GM12872 (cell line): ENCODE measurements around the gene DCST2.
A peak's percentile ranks its signal among the peaks of the same experiment; 100 is the strongest.

Experiments
- TF ChIP-seq, protein P1 (sequence below): IDR thresholded peaks from 3 replicates; pipeline ENCODE4 v1.5.1; 2011; ENCODE audit warnings: low read depth, mild to moderate bottlenecking, low read length, moderate library complexity; ENCODE audit not compliant: insufficient read depth

The DCST2 gene

DNA sequence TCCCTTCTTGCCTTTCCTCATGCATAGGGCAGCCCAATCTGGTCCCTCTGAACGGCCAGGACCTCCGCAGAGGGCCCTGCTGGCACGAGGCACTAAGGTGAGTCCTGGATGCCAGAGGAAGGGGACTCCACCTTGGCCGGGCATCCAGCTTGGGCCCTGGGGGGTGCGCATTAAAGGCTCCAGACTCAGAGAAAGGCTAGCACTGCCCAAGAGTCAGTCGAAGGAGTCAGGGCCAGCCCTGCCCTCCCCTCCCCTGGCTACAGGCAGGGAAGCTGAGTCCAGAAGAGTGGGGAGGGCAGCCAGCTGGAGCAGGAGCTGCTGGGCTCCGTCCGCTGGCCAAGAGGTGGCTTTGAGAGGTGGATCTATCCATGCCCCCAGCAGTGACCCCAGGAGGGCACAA, 27.2 kb upstream of the DCST2 start:
- TF ChIP-seq, protein P1, sequence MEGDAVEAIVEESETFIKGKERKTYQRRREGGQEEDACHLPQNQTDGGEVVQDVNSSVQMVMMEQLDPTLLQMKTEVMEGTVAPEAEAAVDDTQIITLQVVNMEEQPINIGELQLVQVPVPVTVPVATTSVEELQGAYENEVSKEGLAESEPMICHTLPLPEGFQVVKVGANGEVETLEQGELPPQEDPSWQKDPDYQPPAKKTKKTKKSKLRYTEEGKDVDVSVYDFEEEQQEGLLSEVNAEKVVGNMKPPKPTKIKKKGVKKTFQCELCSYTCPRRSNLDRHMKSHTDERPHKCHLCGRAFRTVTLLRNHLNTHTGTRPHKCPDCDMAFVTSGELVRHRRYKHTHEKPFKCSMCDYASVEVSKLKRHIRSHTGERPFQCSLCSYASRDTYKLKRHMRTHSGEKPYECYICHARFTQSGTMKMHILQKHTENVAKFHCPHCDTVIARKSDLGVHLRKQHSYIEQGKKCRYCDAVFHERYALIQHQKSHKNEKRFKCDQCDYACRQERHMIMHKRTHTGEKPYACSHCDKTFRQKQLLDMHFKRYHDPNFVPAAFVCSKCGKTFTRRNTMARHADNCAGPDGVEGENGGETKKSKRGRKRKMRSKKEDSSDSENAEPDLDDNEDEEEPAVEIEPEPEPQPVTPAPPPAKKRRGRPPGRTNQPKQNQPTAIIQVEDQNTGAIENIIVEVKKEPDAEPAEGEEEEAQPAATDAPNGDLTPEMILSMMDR: no peak

DNA sequence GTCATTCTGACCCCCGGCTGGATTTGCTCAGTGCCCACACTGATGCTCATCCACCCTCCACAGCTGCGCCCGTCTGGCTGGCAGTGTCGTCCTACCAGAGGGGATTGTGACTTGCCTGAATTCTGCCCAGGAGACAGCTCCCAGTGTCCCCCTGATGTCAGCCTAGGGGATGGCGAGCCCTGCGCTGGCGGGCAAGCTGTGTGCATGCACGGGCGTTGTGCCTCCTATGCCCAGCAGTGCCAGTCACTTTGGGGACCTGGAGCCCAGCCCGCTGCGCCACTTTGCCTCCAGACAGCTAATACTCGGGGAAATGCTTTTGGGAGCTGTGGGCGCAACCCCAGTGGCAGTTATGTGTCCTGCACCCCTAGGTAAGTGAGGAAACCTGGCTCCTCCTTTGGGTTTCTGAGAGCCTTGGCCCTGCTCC, 24.2 kb upstream of the DCST2 start:
- TF ChIP-seq, protein P1: peak; percentile 25; the same call in 1 of the 3 replicates

DNA sequence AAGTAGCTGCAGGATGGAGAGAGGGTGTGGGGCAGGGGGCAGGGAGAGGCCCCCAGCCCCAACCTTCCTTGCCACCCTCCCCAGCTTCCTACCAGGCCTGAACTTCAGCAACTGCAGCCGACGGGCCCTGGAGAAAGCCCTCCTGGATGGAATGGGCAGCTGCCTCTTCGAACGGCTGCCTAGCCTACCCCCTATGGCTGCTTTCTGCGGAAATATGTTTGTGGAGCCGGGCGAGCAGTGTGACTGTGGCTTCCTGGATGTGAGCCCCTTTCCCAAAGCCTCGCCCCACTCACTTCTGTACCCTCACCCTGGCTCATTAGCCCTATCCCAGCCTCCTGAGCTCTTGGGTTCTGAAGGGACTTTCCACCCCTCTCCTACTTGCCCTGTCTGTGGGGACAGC, 23.5 kb upstream of the DCST2 start:
- TF ChIP-seq, protein P1: no peak

DNA sequence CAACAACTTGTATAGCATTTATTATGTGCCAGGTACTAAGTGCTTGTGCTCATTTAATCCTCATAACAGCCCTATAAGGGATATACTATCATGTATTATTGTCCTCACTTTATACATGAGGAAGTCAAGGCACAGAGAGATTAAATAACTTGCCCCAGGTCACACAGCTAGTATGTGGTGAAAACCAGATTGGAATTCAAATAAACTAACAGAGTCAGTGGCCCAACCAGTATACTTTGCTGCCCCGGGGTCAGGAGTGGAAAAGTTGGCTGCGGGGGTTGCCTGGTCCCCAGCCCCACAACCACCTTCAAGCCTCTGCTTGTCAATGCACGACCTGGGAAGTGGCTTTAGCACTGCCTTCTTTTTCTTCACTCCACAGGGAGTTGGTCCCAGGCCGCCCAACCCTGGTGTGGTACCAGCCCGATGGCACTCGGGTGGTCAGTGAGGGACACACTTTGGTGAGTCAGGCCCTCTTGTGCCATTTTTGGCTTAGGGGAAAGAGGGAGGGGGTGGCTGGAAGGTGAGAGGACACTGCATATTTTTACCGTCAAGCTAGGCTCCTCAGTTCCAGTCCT, 20.0 kb upstream of the DCST2 start:
- TF ChIP-seq, protein P1: no peak

DNA sequence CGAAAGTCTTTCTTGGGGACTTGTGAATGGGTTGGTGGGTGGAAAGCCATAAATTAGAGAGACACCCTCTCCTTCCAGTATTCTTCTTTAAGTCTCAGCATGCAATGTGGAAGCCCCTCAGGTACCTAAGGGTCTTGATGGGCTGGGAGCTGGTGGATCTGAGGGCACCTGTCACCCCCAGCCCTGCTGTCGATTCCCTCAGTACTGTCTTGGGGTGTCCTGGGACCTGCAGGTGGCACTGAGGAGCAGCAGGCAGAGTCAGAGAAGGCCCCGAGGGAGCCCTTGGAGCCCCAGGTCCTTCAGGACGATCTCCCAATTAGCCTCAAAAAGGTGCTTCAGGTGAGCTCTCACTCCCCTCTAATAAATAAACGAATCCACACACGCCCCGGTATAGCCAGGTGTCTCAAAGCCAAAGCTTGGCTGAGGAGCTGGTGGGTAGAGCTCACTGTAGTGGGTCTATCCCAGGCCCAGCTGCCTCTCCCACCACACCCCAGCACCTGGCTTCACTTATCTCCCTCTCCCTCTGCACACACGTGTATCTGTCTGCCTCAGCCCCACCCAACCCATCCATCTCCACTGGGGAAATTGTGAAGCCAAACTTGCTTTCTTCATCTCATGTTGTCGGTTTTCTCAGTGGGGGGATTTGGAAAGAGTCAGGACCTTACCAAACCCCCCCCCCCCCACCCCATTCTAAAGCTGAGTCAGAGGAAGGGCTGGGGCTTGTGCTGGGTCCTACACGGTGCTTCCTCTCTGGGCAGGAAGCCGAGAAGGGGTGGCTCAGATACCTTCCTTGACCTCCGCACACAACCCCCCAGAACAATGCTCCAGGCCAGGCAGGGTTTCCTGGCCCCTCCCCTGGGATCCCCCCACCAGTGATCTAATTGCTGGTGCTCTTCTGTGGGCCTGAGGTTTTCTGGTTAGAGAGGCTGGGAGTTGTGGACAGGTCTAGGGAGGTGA, 19.1 kb upstream of the DCST2 start:
- TF ChIP-seq, protein P1: peak; percentile 59

DNA sequence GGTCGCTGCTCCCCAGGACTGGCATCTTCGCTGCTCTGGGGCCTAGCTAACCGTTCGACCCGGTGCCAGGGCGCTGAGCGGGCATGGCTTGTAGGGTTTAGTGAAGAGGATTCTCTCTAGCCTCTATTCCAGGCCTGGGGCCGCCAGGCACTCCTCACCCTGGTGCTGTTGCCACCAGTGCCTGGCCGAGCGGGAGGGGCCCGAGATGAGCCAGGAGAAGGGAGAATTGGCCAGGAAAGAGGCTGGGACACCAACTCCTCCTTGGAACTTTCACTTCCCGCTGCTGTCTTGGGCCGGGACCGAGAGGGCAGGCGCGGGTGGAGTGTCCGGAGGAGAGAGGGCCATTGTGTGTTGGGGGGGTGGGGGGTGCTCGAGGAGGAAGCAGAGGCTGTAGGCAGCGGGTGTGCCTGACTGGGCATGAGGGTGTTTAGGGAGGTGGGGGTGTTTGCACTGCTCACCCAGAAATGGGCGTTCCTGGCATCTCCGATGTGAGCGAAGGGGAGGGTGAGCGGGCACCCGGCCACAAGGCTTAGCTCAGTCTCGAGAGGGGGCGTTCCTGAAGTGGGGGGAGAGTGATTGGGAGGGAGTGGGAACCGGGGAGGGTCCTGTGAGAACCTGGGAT, 18.3 kb upstream of the DCST2 start:
- TF ChIP-seq, protein P1: no peak

DNA sequence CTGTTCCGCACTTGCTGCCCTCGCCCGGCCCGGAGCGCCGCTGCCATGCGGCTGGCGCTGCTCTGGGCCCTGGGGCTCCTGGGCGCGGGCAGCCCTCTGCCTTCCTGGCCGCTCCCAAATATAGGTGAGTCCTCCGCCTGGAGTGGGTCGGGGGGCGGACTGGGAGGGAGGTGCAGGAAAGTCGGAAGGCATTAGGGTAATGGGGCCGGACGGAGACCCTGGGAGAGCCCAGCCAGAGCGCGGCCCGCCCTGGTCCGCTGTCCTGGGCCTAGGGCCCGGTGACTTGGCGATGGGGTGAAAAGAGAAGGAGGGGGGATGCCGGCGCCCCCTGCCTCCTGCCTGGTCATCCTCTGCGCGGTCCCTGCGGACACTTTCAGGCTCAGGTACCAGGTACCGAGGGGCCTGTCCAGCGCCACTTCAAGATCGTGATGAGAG, 17.8 kb upstream of the DCST2 start:
- TF ChIP-seq, protein P1: no peak
